SK-N-SH treated with all-trans-retinoic acid at 6 μM for 48 hours (cell line): ENCODE data around the gene PKNOX2.

Source experiments
- ESRRG ChIP-seq: fragments of 250-450 bp; sonication (Bioruptor Pico); IDR thresholded peaks from 2 replicates; pipeline ENCODE4 v1.6.1; 2021; ENCODE audit warnings: mild to moderate bottlenecking
- PATZ1 ChIP-seq: fragments of 250-450 bp; sonication (Bioruptor Pico); IDR thresholded peaks from 2 replicates; pipeline ENCODE4 v1.8.0; 2020; ENCODE audit warnings: mild to moderate bottlenecking, moderate library complexity, borderline replicate concordance
- PPARA ChIP-seq: fragments of 250-450 bp; sonication (Bioruptor Pico); IDR thresholded peaks from 2 replicates; pipeline ENCODE4 v1.5.0; 2020; ENCODE audit warnings: mild to moderate bottlenecking, borderline replicate concordance
- RARB ChIP-seq: fragments of 250-450 bp; sonication (Bioruptor Pico); IDR thresholded peaks from 2 replicates; pipeline ENCODE4 v1.8.0; 2021; ENCODE audit warnings: mild to moderate bottlenecking, moderate library complexity
- SNAI2 ChIP-seq: fragments of 250-450 bp; sonication (Bioruptor Pico); IDR thresholded peaks from 2 replicates; pipeline ENCODE4 v1.5.0; 2020; ENCODE audit warnings: mild to moderate bottlenecking, moderate library complexity
- ZFP3 ChIP-seq: fragments of 250-450 bp; sonication (Bioruptor Pico); IDR thresholded peaks from 2 replicates; pipeline ENCODE4 v1.5.0; 2020; ENCODE audit warnings: mild to moderate bottlenecking, moderate library complexity
- TF ChIP-seq, protein P1 (sequence below): fragments of 250-450 bp; sonication (Bioruptor Pico); IDR thresholded peaks from 2 replicates; pipeline ENCODE4 v1.5.1; 2020; ENCODE audit warnings: low read depth, mild to moderate bottlenecking, moderate library complexity

- TF ChIP-seq, protein P1, sequence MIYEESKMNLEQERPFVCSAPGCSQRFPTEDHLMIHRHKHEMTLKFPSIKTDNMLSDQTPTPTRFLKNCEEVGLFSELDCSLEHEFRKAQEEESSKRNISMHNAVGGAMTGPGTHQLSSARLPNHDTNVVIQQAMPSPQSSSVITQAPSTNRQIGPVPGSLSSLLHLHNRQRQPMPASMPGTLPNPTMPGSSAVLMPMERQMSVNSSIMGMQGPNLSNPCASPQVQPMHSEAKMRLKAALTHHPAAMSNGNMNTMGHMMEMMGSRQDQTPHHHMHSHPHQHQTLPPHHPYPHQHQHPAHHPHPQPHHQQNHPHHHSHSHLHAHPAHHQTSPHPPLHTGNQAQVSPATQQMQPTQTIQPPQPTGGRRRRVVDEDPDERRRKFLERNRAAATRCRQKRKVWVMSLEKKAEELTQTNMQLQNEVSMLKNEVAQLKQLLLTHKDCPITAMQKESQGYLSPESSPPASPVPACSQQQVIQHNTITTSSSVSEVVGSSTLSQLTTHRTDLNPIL (CRISPR knock-in tag) = no peak
- TF ChIP-seq PATZ1 (CRISPR knock-in tag) (no peak), ESRRG (CRISPR knock-in tag) (no peak), ZFP3 (CRISPR knock-in tag) (no peak), PPARA (no peak), SNAI2 (no peak), RARB (no peak)
Measured at GRCh38 chr11:125218336-125218735, 53.8 kb downstream of the PKNOX2 start.
